ENCODE data around the gene CLPTM1.
"Not testable (repeated sequence)": the region's sequence is repeated elsewhere in the genome, so short reads cannot be mapped to it uniquely, and the experiment has no call there.

CLPTM1 gene

GRCh38 chr19:44925114-44925891, 29.9 kb upstream of the CLPTM1 start:
- no peaks in the 10 kb centered on the region for H3K9me3 ChIP-seq (ENCODE audit: control insufficient read depth, insufficient read depth, low read length)

GRCh38 chr19:44926245-44927077, 28.7 kb upstream of the CLPTM1 start:
- not testable (repeated sequence) for H3K27ac ChIP-seq (ENCODE audit: low read depth, low read length); H3F3A ChIP-seq (ENCODE audit: control insufficient read depth, insufficient read depth); H3K9me3 ChIP-seq (ENCODE audit: control insufficient read depth, insufficient read depth, low read length); H3K9me2 ChIP-seq (replicated peaks; ENCODE audit: control insufficient read depth, low read length); H4K20me1 ChIP-seq (ENCODE audit: control insufficient read depth, insufficient read depth, low read depth, low read length); H3K4me1 ChIP-seq (ENCODE audit: control insufficient read depth, low read length); H3K36me3 ChIP-seq (ENCODE audit: control insufficient read depth, low read length); H3K79me2 ChIP-seq (ENCODE audit: control insufficient read depth, low read length); H3K4me2 ChIP-seq (ENCODE audit: low read length); H3K4me3 ChIP-seq (ENCODE audit: low read length)
- H3K27me3 ChIP-seq (ENCODE audit: control insufficient read depth, low read length) = peaks cover 26% of the 10 kb centered on the region

More at GRCh38 chr19:44925114-44925891, 29.9 kb upstream of the CLPTM1 start:
- Histone ChIP-seq H3F3A (ENCODE audit: control insufficient read depth, insufficient read depth) (no peaks in the 10 kb centered on the region), H3K4me3 (ENCODE audit: low read length) (no peak overlapping the region), H3K36me3 (ENCODE audit: control insufficient read depth, low read length) (no peaks in the 10 kb centered on the region), H3K4me2 (ENCODE audit: low read length) (no peak overlapping the region), H3K27me3 (ENCODE audit: control insufficient read depth, low read length) (peaks cover 26% of the 10 kb centered on the region), H3K9me2 (replicated peaks; ENCODE audit: control insufficient read depth, low read length) (no peaks in the 10 kb centered on the region), H4K20me1 (ENCODE audit: control insufficient read depth, insufficient read depth, low read depth, low read length) (no peaks in the 10 kb centered on the region), H3K79me2 (ENCODE audit: control insufficient read depth, low read length) (no peaks in the 10 kb centered on the region), H3K4me1 (ENCODE audit: control insufficient read depth, low read length) (no peaks in the 10 kb centered on the region), H3K27ac (ENCODE audit: low read depth, low read length) (no peak overlapping the region)
- TF ChIP-seq CTCF (IDR thresholded peaks at IDR 0.05; ENCODE audit: low read depth, low read length, poor library complexity, severe bottlenecking) (no peak), EZH2phosphoT487 (IDR thresholded peaks at IDR 0.05; ENCODE audit: borderline replicate concordance, low read length) (no peak)

GRCh38 chr19:44927746-44928145, 27.4 kb upstream of the CLPTM1 start:
- Histone ChIP-seq H3K4me3 (ENCODE audit: low read length) (no peak overlapping the region), H3K36me3 (ENCODE audit: control insufficient read depth, low read length) (no peaks in the 10 kb centered on the region), H3K27ac (ENCODE audit: low read depth, low read length) (no peak overlapping the region), H3F3A (ENCODE audit: control insufficient read depth, insufficient read depth) (no peaks in the 10 kb centered on the region), H3K27me3 (ENCODE audit: control insufficient read depth, low read length) (peaks cover 26% of the 10 kb centered on the region), H3K9me2 (replicated peaks; ENCODE audit: control insufficient read depth, low read length) (no peaks in the 10 kb centered on the region), H3K79me2 (ENCODE audit: control insufficient read depth, low read length) (no peaks in the 10 kb centered on the region), H4K20me1 (ENCODE audit: control insufficient read depth, insufficient read depth, low read depth, low read length) (no peaks in the 10 kb centered on the region), H3K4me1 (ENCODE audit: control insufficient read depth, low read length) (no peaks in the 10 kb centered on the region), H3K9me3 (ENCODE audit: control insufficient read depth, insufficient read depth, low read length) (no peaks in the 10 kb centered on the region), H3K4me2 (ENCODE audit: low read length) (no peak overlapping the region)
- no peak for TF ChIP-seq EZH2phosphoT487 (IDR thresholded peaks at IDR 0.05; ENCODE audit: borderline replicate concordance, low read length)
- TF ChIP-seq CTCF (IDR thresholded peaks at IDR 0.05; ENCODE audit: low read depth, low read length, poor library complexity, severe bottlenecking) = no peak

- no peaks in the 10 kb centered on the region for H3K4me1 ChIP-seq (ENCODE audit: control insufficient read depth, low read length)
- H4K20me1 ChIP-seq (ENCODE audit: control insufficient read depth, insufficient read depth, low read depth, low read length) = no peaks in the 10 kb centered on the region
- H3K27me3 ChIP-seq (ENCODE audit: control insufficient read depth, low read length) = peaks cover 15% of the 10 kb centered on the region
- no peaks in the 10 kb centered on the region for H3K9me2 ChIP-seq (replicated peaks; ENCODE audit: control insufficient read depth, low read length)
- no peaks in the 10 kb centered on the region for H3F3A ChIP-seq (ENCODE audit: control insufficient read depth, insufficient read depth)
- H3K4me2 ChIP-seq (ENCODE audit: low read length) = no peak overlapping the region
- no peaks in the 10 kb centered on the region for H3K79me2 ChIP-seq (ENCODE audit: control insufficient read depth, low read length)
- no peaks in the 10 kb centered on the region for H3K36me3 ChIP-seq (ENCODE audit: control insufficient read depth, low read length)
- no peak overlapping the region for H3K4me3 ChIP-seq (ENCODE audit: low read length)
- no peaks in the 10 kb centered on the region for H3K9me3 ChIP-seq (ENCODE audit: control insufficient read depth, insufficient read depth, low read length)
- no peak overlapping the region for H3K27ac ChIP-seq (ENCODE audit: low read depth, low read length)
- TF ChIP-seq CTCF (IDR thresholded peaks at IDR 0.05; ENCODE audit: low read depth, low read length, poor library complexity, severe bottlenecking) = no peak
- no peak for TF ChIP-seq EZH2phosphoT487 (IDR thresholded peaks at IDR 0.05; ENCODE audit: borderline replicate concordance, low read length)
These were observed 25.1 kb upstream of the CLPTM1 start for GRCh38 chr19:44930088-44930487.
